B cell (primary cell): ENCODE measurements around the gene AQP9. TPM values are rescaled to one million over a fixed set of nuclear protein-coding genes. Genes with fewer than 3 reads are reported as not detected.

ENCODE experiments used
- ATAC-seq: fragments of 200-7000 bp; cut with Tn5 transposase; one replicate; pipeline ENCODE4 v1.10.0; 2021; ENCODE audit warnings: low read depth, mild to moderate bottlenecking, moderate number of reproducible peaks, moderate library complexity
- CTCF ChIA-PET: fragments of 350-600 bp; sonication (Branson Sonifier 250); formaldehyde crosslinking; loops from one replicate; lab custom pipeline; 2021; ENCODE audit warnings: antibody characterized with exemption, inconsistent platforms; lab: Charles Lee
- POLR2A ChIA-PET: fragments of 350-600 bp; sonication (Branson Sonifier 250); formaldehyde crosslinking; loops from one replicate; lab custom pipeline; 2021; ENCODE audit warnings: antibody characterized with exemption; lab: Charles Lee
- DNase-seq: peaks from one replicate; pipeline ENCODE4 v3.0.0; 2013
- H2AFZ ChIP-seq: 2 replicates; pipeline ENCODE4 v1.6.1; 2012; ENCODE audit warnings: mild to moderate bottlenecking, low read depth, low read length; ENCODE audit not compliant: insufficient read depth, poor library complexity, severe bottlenecking
- H3K27ac ChIP-seq, 2 donors: 1 replicate in 1 of 2; 2 replicates in 1 of 2; pipeline ENCODE4 v1.5.1; 2012 to 2013; ENCODE audit warnings: low read length in 2 of 2, mild to moderate bottlenecking in 2 of 2, moderate library complexity in 1 of 2
- H3K27me3 ChIP-seq, 4 experiments: fragments of 200-600 bp in 1 of 4; sonication (generic) in 1 of 4; replicated peaks in 1 of 4; 1 replicate in 2 of 4; 2 replicates in 2 of 4; pipeline versions ENCODE4 v1.6.1 to v1.7.0; 2013 to 2016; ENCODE audit warnings: low read length in 3 of 4, mild to moderate bottlenecking in 2 of 4, mixed read lengths in 1 of 4, moderate library complexity in 1 of 4; ENCODE audit not compliant: insufficient read depth in 4 of 4, control insufficient read depth in 3 of 4; ENCODE audit errors: control extremely low read depth in 1 of 4
- H3K36me3 ChIP-seq, 2 experiments: replicated peaks in 1 of 2; 1 replicate in 1 of 2; 2 replicates in 1 of 2; pipeline versions ENCODE4 v1.6.1 to v1.7.1; 2013; ENCODE audit warnings: low read length in 1 of 2; ENCODE audit not compliant: insufficient read depth in 2 of 2, control insufficient read depth in 1 of 2; ENCODE audit errors: control extremely low read depth in 1 of 2, extremely low read depth in 1 of 2
- H3K4me1 ChIP-seq, 2 donors: fragments of 200-600 bp in 1 of 2; sonication (generic) in 1 of 2; 1 replicate in 1 of 2; 2 replicates in 1 of 2; pipeline versions ENCODE4 v1.5.1 to v1.6.1; 2013 to 2017; ENCODE audit warnings: low read length in 2 of 2; ENCODE audit not compliant: control insufficient read depth in 2 of 2, insufficient read depth in 2 of 2
- H3K4me2 ChIP-seq: replicated peaks from 2 replicates; pipeline ENCODE3; 2012; ENCODE audit warnings: mild to moderate bottlenecking, low read depth, low read length; ENCODE audit not compliant: poor library complexity, severe bottlenecking
- H3K4me3 ChIP-seq, 5 experiments: fragments of 200-600 bp in 1 of 5; sonication (generic) in 1 of 5; 1 replicate in 3 of 5; 2 replicates in 2 of 5; pipeline versions ENCODE4 v1.5.1 to v1.7.0; 2011 to 2016; ENCODE audit warnings: low read length in 4 of 5, mild to moderate bottlenecking in 4 of 5, low read depth in 2 of 5, control low read depth in 1 of 5, moderate library complexity in 1 of 5; ENCODE audit not compliant: insufficient read depth in 1 of 5; ENCODE audit errors: control extremely low read depth in 1 of 5, extremely low read depth in 1 of 5
- H3K79me2 ChIP-seq: fragments of 200-600 bp; sonication (generic); one replicate; pipeline ENCODE4 v1.6.0; 2016; ENCODE audit warnings: low read length; ENCODE audit not compliant: control insufficient read depth, insufficient read depth
- H3K9ac ChIP-seq: fragments of 200-600 bp; sonication (generic); 2 replicates; pipeline ENCODE4 v1.6.1; 2017; ENCODE audit warnings: mild to moderate bottlenecking, low read length, moderate library complexity
- H3K9me3 ChIP-seq, 3 donors: one replicate each; pipeline versions ENCODE4 v1.6.1 to v1.7.1; 2013; ENCODE audit warnings: low read length in 2 of 3; ENCODE audit not compliant: control insufficient read depth in 2 of 3, insufficient read depth in 1 of 3; ENCODE audit errors: control extremely low read depth in 1 of 3
- H4K20me1 ChIP-seq: 2 replicates; pipeline ENCODE4 v1.6.0; 2012; ENCODE audit warnings: mild to moderate bottlenecking, low read length; ENCODE audit not compliant: insufficient read depth, control insufficient read depth, poor library complexity, severe bottlenecking
- H3K27ac Mint-ChIP-seq: one replicate; pipeline ENCODE4 v1.8.0; 2021; ENCODE audit warnings: mixed read lengths
- H3K27me3 Mint-ChIP-seq: one replicate; pipeline ENCODE4 v1.8.0; 2021; ENCODE audit warnings: mixed read lengths
- H3K4me1 Mint-ChIP-seq: one replicate; pipeline ENCODE4 v1.8.0; 2021; ENCODE audit warnings: mixed read lengths
- H3K4me3 Mint-ChIP-seq: one replicate; pipeline ENCODE4 v1.8.0; 2021; ENCODE audit warnings: mixed read lengths
- H3K9me3 Mint-ChIP-seq: one replicate; pipeline ENCODE4 v1.8.0; 2022; ENCODE audit warnings: mixed read lengths; ENCODE audit not compliant: insufficient read depth
- EZH2 ChIP-seq: IDR thresholded peaks from 2 replicates; pipeline ENCODE4 v1.6.1; 2012; ENCODE audit warnings: borderline replicate concordance, low read depth, mild to moderate bottlenecking, moderate library complexity, low read length; ENCODE audit not compliant: insufficient read depth, poor library complexity, severe bottlenecking
- WGBS: methylation state at CpG from one replicate; pipeline ENCODE4 v1.1.5; 2013; ENCODE audit warnings: missing lambda C conversion rate; ENCODE audit not compliant: insufficient coverage; 5-methylcytosine and 5-hydroxymethylcytosine counted together
- intact Hi-C: fragments of 100-400 bp; cut with micrococcal nuclease; formaldehyde crosslinking; loops from one replicate; pipeline ENCODE4 v1.10.0; 2022
- polyA plus RNA-seq: library from polyadenylated mRNA; depleted of rRNA; stranded (reverse); fragments of >200 nt; gene quantifications from 2 replicates; pipeline ENCODE4 v1.2.3, GENCODE V29; 2012
- total RNA-seq, 2 donors: library from RNA; stranded (reverse); fragments of 120-200 nt in 1 of 2; gene quantifications; 1 replicate in 1 of 2; 2 replicates in 1 of 2; pipeline versions ENCODE4 v1.2.3 to v1.2.4, GENCODE V29; 2013 to 2022
- TF ChIP-seq, protein P1 (sequence below): fragments of 200-600 bp; IDR thresholded peaks from one replicate; pipeline ENCODE4 v1.8.0; 2022; ENCODE audit warnings: antibody characterized with exemption, mild to moderate bottlenecking

The AQP9 gene
- total and polyA plus RNA-seq, 2 donors (not counting 1 experiment from before 2014, with no cell fraction given): 0.10 TPM; not detected in 1

DNA sequence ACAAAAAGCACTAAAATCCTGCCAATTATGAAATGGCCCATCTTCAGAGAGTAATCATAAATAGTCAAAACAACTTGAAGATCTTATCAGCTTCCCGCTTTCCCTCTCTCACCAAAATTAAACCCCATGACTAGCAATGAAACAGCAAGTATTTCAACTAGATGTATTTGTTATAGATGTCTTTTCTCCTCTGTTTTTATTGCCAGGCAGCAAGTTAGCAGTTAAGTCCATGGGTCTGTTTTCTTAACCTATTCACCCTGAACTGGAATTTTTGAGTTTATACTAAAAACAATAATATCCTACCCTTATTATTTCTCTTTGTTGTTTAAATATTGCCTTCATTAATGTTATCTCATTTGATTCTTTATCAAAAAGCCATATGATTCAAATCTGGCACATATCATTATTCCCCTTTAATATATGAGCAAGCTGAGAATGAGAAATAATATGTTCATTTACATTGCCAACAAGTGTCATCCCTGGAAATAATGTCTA lies 23.3 kb downstream of the AQP9 start:
- POLR2A ChIA-PET: no interaction called here
- CTCF ChIA-PET: no interaction called here
- no peaks in the 10 kb centered on the region for H4K20me1 ChIP-seq
- H3K36me3 ChIP-seq: no peaks in the 10 kb centered on the region
- Mint-ChIP-seq H3K27ac (no peak overlapping the region), H3K4me3 (no peak overlapping the region), H3K27me3 (peaks cover 30% of the 10 kb centered on the region), H3K4me1 (no peaks in the 10 kb centered on the region), H3K9me3 (no peaks in the 10 kb centered on the region)
- no peaks in the 10 kb centered on the region for H3K79me2 ChIP-seq
- no peak overlapping the region for H3K4me2 ChIP-seq
- no peak for TF ChIP-seq EZH2
- TF ChIP-seq, protein P1, sequence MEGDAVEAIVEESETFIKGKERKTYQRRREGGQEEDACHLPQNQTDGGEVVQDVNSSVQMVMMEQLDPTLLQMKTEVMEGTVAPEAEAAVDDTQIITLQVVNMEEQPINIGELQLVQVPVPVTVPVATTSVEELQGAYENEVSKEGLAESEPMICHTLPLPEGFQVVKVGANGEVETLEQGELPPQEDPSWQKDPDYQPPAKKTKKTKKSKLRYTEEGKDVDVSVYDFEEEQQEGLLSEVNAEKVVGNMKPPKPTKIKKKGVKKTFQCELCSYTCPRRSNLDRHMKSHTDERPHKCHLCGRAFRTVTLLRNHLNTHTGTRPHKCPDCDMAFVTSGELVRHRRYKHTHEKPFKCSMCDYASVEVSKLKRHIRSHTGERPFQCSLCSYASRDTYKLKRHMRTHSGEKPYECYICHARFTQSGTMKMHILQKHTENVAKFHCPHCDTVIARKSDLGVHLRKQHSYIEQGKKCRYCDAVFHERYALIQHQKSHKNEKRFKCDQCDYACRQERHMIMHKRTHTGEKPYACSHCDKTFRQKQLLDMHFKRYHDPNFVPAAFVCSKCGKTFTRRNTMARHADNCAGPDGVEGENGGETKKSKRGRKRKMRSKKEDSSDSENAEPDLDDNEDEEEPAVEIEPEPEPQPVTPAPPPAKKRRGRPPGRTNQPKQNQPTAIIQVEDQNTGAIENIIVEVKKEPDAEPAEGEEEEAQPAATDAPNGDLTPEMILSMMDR: no peak
- no peaks in the 10 kb centered on the region for H3K4me1 ChIP-seq
- no peak overlapping the region for H3K4me3 ChIP-seq
- no peak overlapping the region for H3K9ac ChIP-seq
- no peak overlapping the region for H2AFZ ChIP-seq
- peaks cover 0 to 1% (median 0%) of the 10 kb centered on the region in 3 donors for H3K9me3 ChIP-seq
- no peak for DNase-seq
- intact Hi-C loops: no loop called here
- no peak for ATAC-seq
- no peak overlapping the region for H3K27ac ChIP-seq
- peaks cover 0 to 5% (median 0%) of the 10 kb centered on the region in 4 experiments for H3K27me3 ChIP-seq
- WGBS: no CpG with 5 or more reads among the region's 1 CpG

DNA sequence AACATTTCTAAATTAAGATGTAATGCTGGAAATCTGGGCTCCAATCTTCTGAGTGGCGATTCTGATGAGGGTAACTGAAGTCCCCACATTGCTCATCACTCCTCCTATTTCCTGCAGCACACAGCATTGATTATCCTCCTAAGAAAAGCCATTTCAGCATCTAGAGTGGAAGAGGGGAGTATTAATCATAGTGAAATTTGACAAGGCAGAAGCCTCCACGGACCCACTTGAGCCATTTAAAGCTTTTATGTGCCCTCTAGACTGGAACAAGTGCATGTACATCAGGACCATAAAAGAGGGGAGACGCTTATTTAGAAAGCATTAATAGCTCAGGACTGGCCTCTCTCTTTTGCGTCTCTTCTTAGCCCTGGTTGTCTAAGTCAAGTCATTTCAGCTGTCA lies 25.8 kb downstream of the AQP9 start:
- no peak overlapping the region for H3K27ac ChIP-seq
- no CpG with 5 or more reads among the region's 4 CpGs for WGBS
- H3K27ac Mint-ChIP-seq: no peak overlapping the region
- no peak overlapping the region for H2AFZ ChIP-seq
- ChIA-PET POLR2A (no interaction called here), CTCF (no interaction called here)
- no peak overlapping the region for H3K4me3 ChIP-seq
- intact Hi-C loops: no loop called here
- H3K27me3 Mint-ChIP-seq: peaks cover 37% of the 10 kb centered on the region
- H3K4me2 ChIP-seq: no peak overlapping the region
- ATAC-seq (no peak), DNase-seq (no peak)
- H3K4me3 Mint-ChIP-seq: no peak overlapping the region
- H3K79me2 ChIP-seq: no peaks in the 10 kb centered on the region
- H3K27me3 ChIP-seq: peaks cover 0 to 5% (median 0%) of the 10 kb centered on the region in 4 experiments
- no peaks in the 10 kb centered on the region for H3K36me3 ChIP-seq
- H3K9me3 ChIP-seq: peaks cover 0 to 1% (median 0%) of the 10 kb centered on the region in 3 donors
- H3K4me1 ChIP-seq: no peaks in the 10 kb centered on the region
- TF ChIP-seq, protein P1: no peak
- TF ChIP-seq EZH2: no peak
- H3K9ac ChIP-seq: no peak overlapping the region
- no peaks in the 10 kb centered on the region for H3K4me1 Mint-ChIP-seq
- H3K9me3 Mint-ChIP-seq: no peaks in the 10 kb centered on the region
- no peaks in the 10 kb centered on the region for H4K20me1 ChIP-seq
